Hepatocyte (in vitro differentiated cells): ENCODE results near the gene STIM2. TPM values are rescaled to one million over a fixed set of nuclear protein-coding genes. Genes with fewer than 3 reads are reported as not detected.

Experiments
- DNase-seq: peaks from one replicate; pipeline ENCODE4 v3.0.0-alpha.2; 2016; ENCODE audit warnings: low spot score
- H2AFZ ChIP-seq: fragments of 200-600 bp; sonication (generic); 2 replicates; pipeline ENCODE4 v1.6.0; 2016; ENCODE audit warnings: antibody characterized with exemption, mild to moderate bottlenecking
- H3K27ac ChIP-seq: fragments of 200-600 bp; sonication (generic); 2 replicates; pipeline ENCODE4 v1.5.1; 2016; ENCODE audit warnings: mild to moderate bottlenecking
- H3K27me3 ChIP-seq: fragments of 200-600 bp; sonication (generic); 2 replicates; pipeline ENCODE4 v1.6.1; 2016
- H3K36me3 ChIP-seq: fragments of 200-600 bp; sonication (generic); replicated peaks from 2 replicates; pipeline ENCODE4 v1.5.1; 2016; ENCODE audit warnings: low read depth; ENCODE audit not compliant: insufficient read depth
- H3K4me1 ChIP-seq: fragments of 200-600 bp; sonication (generic); 2 replicates; pipeline ENCODE4 v1.5.1; 2016; ENCODE audit warnings: mild to moderate bottlenecking, moderate library complexity; ENCODE audit not compliant: insufficient read depth
- H3K4me2 ChIP-seq: fragments of 200-600 bp; sonication (generic); 2 replicates; pipeline ENCODE4 v1.6.0; 2016
- H3K4me3 ChIP-seq: fragments of 200-600 bp; sonication (generic); 2 replicates; pipeline ENCODE4 v1.5.1; 2016; ENCODE audit warnings: mild to moderate bottlenecking
- H3K79me2 ChIP-seq: fragments of 200-600 bp; sonication (generic); 2 replicates; pipeline ENCODE4 v1.6.0; 2017; ENCODE audit warnings: mild to moderate bottlenecking
- H3K9me2 ChIP-seq: fragments of 200-600 bp; sonication (generic); replicated peaks from 2 replicates; pipeline ENCODE4 v1.6.0; 2017; ENCODE audit warnings: mild to moderate bottlenecking; ENCODE audit not compliant: insufficient read depth
- H3K9me3 ChIP-seq: fragments of 200-600 bp; sonication (generic); 2 replicates; pipeline ENCODE4 v1.5.1; 2016; ENCODE audit warnings: low read depth, mild to moderate bottlenecking
- H4K20me1 ChIP-seq: fragments of 200-600 bp; sonication (generic); 2 replicates; pipeline ENCODE4 v1.6.0; 2016; ENCODE audit warnings: mild to moderate bottlenecking; ENCODE audit not compliant: insufficient read depth, poor library complexity, severe bottlenecking
- EZH2 ChIP-seq: fragments of 200-600 bp; sonication (generic); IDR thresholded peaks from 2 replicates; pipeline ENCODE4 v1.6.1; 2016; ENCODE audit warnings: antibody characterized with exemption, mild to moderate bottlenecking, borderline replicate concordance
- EZH2phosphoT487 ChIP-seq: fragments of 200-600 bp; sonication (generic); IDR thresholded peaks from one replicate; pipeline ENCODE4 v1.6.1; 2018; ENCODE audit warnings: antibody characterized with exemption, mild to moderate bottlenecking, low read depth, moderate library complexity; ENCODE audit not compliant: unreplicated experiment, severe bottlenecking
- WGBS: methylation state at CpG from one replicate; pipeline ENCODE4 v1.1.6; 2016; ENCODE audit warnings: low lambda C conversion rate; ENCODE audit errors: missing lambda C conversion rate; 5-methylcytosine and 5-hydroxymethylcytosine counted together
- polyA plus RNA-seq: library from polyadenylated mRNA; unstranded; fragments of >200 nt; fragmentation: Nextera tagmentation; extraction: Ambion mirVana; gene quantifications from 2 replicates; pipeline ENCODE4 v1.2.1, GENCODE V29; 2016
- total RNA-seq: library from RNA; depleted of rRNA; stranded (reverse); fragments of >200 nt; gene quantifications from 2 replicates; pipeline ENCODE4 v1.2.3, GENCODE V29; 2014
- TF ChIP-seq, protein P1 (sequence below): fragments of 200-600 bp; sonication (generic); IDR thresholded peaks from 2 replicates; pipeline ENCODE4 v1.5.1; 2016; ENCODE audit warnings: antibody characterized with exemption, mild to moderate bottlenecking; ENCODE audit not compliant: poor library complexity

The STIM2 gene
- total and polyA plus RNA-seq, 2 experiments from 2014 or later: 13.2 to 17.0 TPM

DNA sequence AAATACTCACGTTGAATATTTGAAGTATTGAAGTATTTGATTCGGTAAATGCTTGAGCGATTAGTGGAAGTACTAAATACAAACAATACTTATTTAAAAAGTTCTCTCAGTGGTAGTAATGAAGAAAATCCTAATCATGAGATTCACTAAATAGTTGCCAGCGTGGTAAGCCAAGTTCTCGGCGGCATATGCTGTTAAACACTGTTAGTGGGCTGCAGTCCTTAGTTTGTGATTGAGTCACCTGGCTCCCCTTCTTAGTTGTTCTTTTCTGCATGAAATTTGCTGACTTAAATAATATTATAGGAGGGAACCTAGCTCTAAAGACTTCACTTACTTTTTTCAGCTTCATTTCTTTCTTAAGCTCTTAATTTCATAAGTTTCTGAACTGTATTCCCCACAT lies 51.4 kb downstream of the STIM2 start:
- no peak overlapping the region for H3K4me3 ChIP-seq
- H3K79me2 ChIP-seq: peaks cover 7% of the 10 kb centered on the region
- no peak for DNase-seq
- TF ChIP-seq EZH2phosphoT487: no peak
- TF ChIP-seq EZH2: no peak
- TF ChIP-seq, protein P1, sequence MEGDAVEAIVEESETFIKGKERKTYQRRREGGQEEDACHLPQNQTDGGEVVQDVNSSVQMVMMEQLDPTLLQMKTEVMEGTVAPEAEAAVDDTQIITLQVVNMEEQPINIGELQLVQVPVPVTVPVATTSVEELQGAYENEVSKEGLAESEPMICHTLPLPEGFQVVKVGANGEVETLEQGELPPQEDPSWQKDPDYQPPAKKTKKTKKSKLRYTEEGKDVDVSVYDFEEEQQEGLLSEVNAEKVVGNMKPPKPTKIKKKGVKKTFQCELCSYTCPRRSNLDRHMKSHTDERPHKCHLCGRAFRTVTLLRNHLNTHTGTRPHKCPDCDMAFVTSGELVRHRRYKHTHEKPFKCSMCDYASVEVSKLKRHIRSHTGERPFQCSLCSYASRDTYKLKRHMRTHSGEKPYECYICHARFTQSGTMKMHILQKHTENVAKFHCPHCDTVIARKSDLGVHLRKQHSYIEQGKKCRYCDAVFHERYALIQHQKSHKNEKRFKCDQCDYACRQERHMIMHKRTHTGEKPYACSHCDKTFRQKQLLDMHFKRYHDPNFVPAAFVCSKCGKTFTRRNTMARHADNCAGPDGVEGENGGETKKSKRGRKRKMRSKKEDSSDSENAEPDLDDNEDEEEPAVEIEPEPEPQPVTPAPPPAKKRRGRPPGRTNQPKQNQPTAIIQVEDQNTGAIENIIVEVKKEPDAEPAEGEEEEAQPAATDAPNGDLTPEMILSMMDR: no peak
- H3K4me2 ChIP-seq: no peak overlapping the region
- H3K9me2 ChIP-seq: no peaks in the 10 kb centered on the region
- no peaks in the 10 kb centered on the region for H4K20me1 ChIP-seq
- H3K27ac ChIP-seq: no peak overlapping the region
- WGBS: 95% methylated on average over 6 of the region's 6 CpGs
- H3K4me1 ChIP-seq: no peaks in the 10 kb centered on the region
- H3K9me3 ChIP-seq: no peaks in the 10 kb centered on the region
- H3K27me3 ChIP-seq: no peaks in the 10 kb centered on the region
- no peak overlapping the region for H2AFZ ChIP-seq
- no peaks in the 10 kb centered on the region for H3K36me3 ChIP-seq

DNA sequence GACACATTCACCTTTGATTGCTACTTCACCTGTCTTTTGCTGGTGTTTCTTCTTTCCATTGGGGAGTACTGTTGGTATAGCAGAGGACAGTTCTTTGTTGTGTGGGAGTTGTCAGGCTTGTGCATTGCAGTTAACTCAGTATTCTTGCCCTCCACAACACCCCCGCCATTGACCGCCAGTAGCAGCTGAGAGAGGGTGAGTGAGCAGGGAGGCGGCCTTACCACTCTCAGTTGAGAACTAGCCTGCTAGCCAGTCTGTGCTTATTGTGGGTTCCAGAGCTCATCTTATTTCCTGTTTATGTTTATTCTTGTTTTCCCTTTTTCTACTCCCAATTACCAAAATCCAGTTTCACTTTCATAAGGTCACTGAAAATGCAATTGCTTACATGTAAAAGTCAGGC lies 52.2 kb downstream of the STIM2 start:
- H3K4me2 ChIP-seq: no peak overlapping the region

DNA sequence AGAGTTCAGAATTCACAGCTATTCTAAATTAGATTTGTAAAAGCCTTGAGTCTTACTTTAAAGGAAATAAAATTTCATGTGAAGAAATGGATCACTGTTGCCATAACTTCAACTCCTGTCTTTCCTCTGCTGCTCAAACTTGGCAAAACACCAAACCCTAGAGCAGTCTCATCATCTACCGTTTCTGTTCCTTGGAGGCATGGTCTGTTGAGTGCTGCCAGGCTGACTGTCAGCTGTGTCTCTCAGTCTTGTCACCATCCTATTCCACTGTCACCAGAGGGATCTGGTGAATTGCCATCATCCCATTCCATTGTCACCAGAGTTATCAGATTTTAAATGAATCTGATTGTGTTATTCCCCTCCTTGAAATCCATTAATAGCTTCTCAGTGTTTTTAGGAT lies 55.6 kb downstream of the STIM2 start:
- DNase-seq: no peak
- 56% methylated on average over 1 of the region's 1 CpG for WGBS
- Histone ChIP-seq H3K36me3 (no peaks in the 10 kb centered on the region), H4K20me1 (no peaks in the 10 kb centered on the region), H3K27ac (no peak overlapping the region), H3K4me2 (no peak overlapping the region), H3K4me3 (no peak overlapping the region), H2AFZ (no peak overlapping the region), H3K4me1 (no peaks in the 10 kb centered on the region), H3K27me3 (no peaks in the 10 kb centered on the region), H3K9me2 (no peaks in the 10 kb centered on the region), H3K79me2 (peaks cover 4% of the 10 kb centered on the region), H3K9me3 (no peaks in the 10 kb centered on the region)
- TF ChIP-seq, protein P1: no peak
- TF ChIP-seq EZH2: no peak
- no peak for TF ChIP-seq EZH2phosphoT487

More for the DNA sequence above, 52.2 kb downstream of the STIM2 start:
- DNase-seq: no peak
- no peaks in the 10 kb centered on the region for H3K4me1 ChIP-seq
- TF ChIP-seq EZH2: no peak
- no peak for TF ChIP-seq EZH2phosphoT487
- TF ChIP-seq, protein P1: no peak
- H3K4me3 ChIP-seq: no peak overlapping the region
- no peaks in the 10 kb centered on the region for H4K20me1 ChIP-seq
- no peaks in the 10 kb centered on the region for H3K9me3 ChIP-seq
- peaks cover 7% of the 10 kb centered on the region for H3K79me2 ChIP-seq
- 92% methylated on average over 3 of the region's 3 CpGs for WGBS
- no peak overlapping the region for H3K27ac ChIP-seq
- no peak overlapping the region for H2AFZ ChIP-seq
- no peaks in the 10 kb centered on the region for H3K9me2 ChIP-seq
- H3K27me3 ChIP-seq: no peaks in the 10 kb centered on the region
- H3K36me3 ChIP-seq: no peaks in the 10 kb centered on the region

DNA sequence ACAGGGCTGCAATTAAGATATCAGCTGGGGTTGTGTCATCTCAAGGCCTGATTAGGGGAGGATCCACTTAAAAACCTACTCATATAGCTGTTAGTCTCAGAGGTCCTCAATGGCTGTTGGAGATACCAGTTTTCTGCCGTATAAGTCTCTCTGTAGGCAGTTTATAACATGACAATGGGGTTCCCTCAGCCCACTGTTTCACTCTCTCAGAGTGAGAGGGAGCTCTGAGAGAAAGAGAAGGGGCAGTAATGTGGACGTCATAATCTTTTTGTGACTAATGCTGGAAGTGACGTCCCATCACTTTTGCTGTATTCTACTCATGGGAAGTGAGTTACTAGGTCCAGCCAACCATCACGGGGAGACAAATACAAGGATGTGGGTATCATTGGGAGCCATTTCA lies 70.3 kb downstream of the STIM2 start:
- WGBS: 73% methylated on average over 4 of the region's 4 CpGs
- no peak for DNase-seq
- Histone ChIP-seq H3K9me2 (no peaks in the 10 kb centered on the region), H2AFZ (no peak overlapping the region), H3K4me2 (no peak overlapping the region), H3K9me3 (no peaks in the 10 kb centered on the region), H4K20me1 (no peaks in the 10 kb centered on the region), H3K79me2 (no peaks in the 10 kb centered on the region), H3K27me3 (no peaks in the 10 kb centered on the region), H3K4me3 (no peak overlapping the region), H3K4me1 (no peaks in the 10 kb centered on the region), H3K27ac (no peak overlapping the region), H3K36me3 (no peaks in the 10 kb centered on the region)
- TF ChIP-seq, protein P1: no peak
- TF ChIP-seq EZH2phosphoT487: no peak
- no peak for TF ChIP-seq EZH2
